CD4-positive, alpha-beta T cell (primary cell): ENCODE results near the gene RBM42. TPM values are rescaled to one million over a fixed set of nuclear protein-coding genes. Genes with fewer than 3 reads are reported as not detected.

Experiments
- ATAC-seq: fragments of 200-7000 bp; cut with Tn5 transposase; one replicate; pipeline ENCODE4 v1.10.0; 2022; ENCODE audit warnings: mild to moderate bottlenecking; ENCODE audit not compliant: poor library complexity
- CTCF ChIA-PET: fragments of 350-600 bp; sonication (Branson Sonifier 250); formaldehyde crosslinking; loops from one replicate; lab custom pipeline; 2021; ENCODE audit warnings: antibody characterized with exemption, inconsistent platforms; lab: Charles Lee
- POLR2A ChIA-PET: fragments of 350-600 bp; sonication (Branson Sonifier 250); formaldehyde crosslinking; loops from one replicate; lab custom pipeline; 2021; ENCODE audit warnings: antibody characterized with exemption, inconsistent platforms; lab: Charles Lee
- DNase-seq, 14 experiments: peaks; one replicate each; pipeline ENCODE4 v3.0.0-alpha.2; 2013 to 2020; ENCODE audit warnings: mixed read lengths in 2 of 14
- H3K27ac ChIP-seq, 2 donors: one replicate each; pipeline versions ENCODE4 v1.5.1 to v1.7.0; 2013; ENCODE audit warnings: low read length in 2 of 2, low read depth in 1 of 2, mild to moderate bottlenecking in 1 of 2
- H3K27me3 ChIP-seq, 2 experiments: 1 replicate in 1 of 2; 2 replicates in 1 of 2; pipeline versions ENCODE4 v1.6.1 to v1.7.0; 2013; ENCODE audit warnings: low read length in 2 of 2, control low read depth in 1 of 2, mild to moderate bottlenecking in 1 of 2, moderate library complexity in 1 of 2; ENCODE audit not compliant: insufficient read depth in 2 of 2, control insufficient read depth in 1 of 2
- H3K36me3 ChIP-seq: one replicate; pipeline ENCODE4 v1.6.1; 2013; ENCODE audit warnings: low read length, control low read depth; ENCODE audit not compliant: insufficient read depth
- H3K4me1 ChIP-seq: one replicate; pipeline ENCODE4 v1.6.1; 2013; ENCODE audit warnings: low read length, control low read depth; ENCODE audit not compliant: insufficient read depth
- H3K4me3 ChIP-seq: one replicate; pipeline ENCODE4 v1.5.1; 2013; ENCODE audit warnings: mild to moderate bottlenecking, low read length, moderate library complexity
- H3K9me3 ChIP-seq, 2 experiments: 1 replicate in 1 of 2; 2 replicates in 1 of 2; pipeline versions ENCODE4 v1.6.1 to v1.7.0; 2013; ENCODE audit warnings: low read length in 2 of 2, mild to moderate bottlenecking in 2 of 2, control low read depth in 1 of 2, moderate library complexity in 1 of 2; ENCODE audit not compliant: control insufficient read depth in 1 of 2, insufficient read depth in 1 of 2
- H3K27ac Mint-ChIP-seq: one replicate; pipeline ENCODE4 v1.8.0; 2020; ENCODE audit warnings: mixed read lengths
- H3K27me3 Mint-ChIP-seq: one replicate; pipeline ENCODE4 v1.8.0; 2021; ENCODE audit warnings: mixed read lengths
- H3K36me3 Mint-ChIP-seq: one replicate; pipeline ENCODE4 v1.8.0; 2021; ENCODE audit warnings: low read depth, mixed read lengths
- H3K4me1 Mint-ChIP-seq: one replicate; pipeline ENCODE4 v1.8.0; 2021; ENCODE audit warnings: low read depth, mixed read lengths
- H3K4me3 Mint-ChIP-seq: one replicate; pipeline ENCODE4 v1.8.0; 2020; ENCODE audit warnings: mild to moderate bottlenecking, mixed read lengths
- H3K9me3 Mint-ChIP-seq: one replicate; pipeline ENCODE4 v1.8.0; 2020; ENCODE audit warnings: mixed read lengths
- intact Hi-C, 2 experiments: fragments of 100-400 bp; cut with DNase I in 1 of 2; cut with micrococcal nuclease in 1 of 2; formaldehyde crosslinking; loops; one replicate each; pipeline versions ENCODE4 v1.15.1 to v1.9.0; 2023 to 2025; cut with DNase I, micrococcal nuclease
- total RNA-seq, 174 experiments: library from RNA in 2 of 174; stranded (reverse) in 2 of 174; gene quantifications; one replicate each; pipeline ENCODE4 v1.2.3 and lab custom pipeline; 2021 to 2026
- TF ChIP-seq, protein P1 (sequence below): fragments of 200-600 bp; IDR thresholded peaks from one replicate; pipeline ENCODE4 v1.8.0; 2022; ENCODE audit warnings: antibody characterized with exemption, mild to moderate bottlenecking

Gene RBM42
- total RNA-seq, 2 experiments from 2014 or later: 45.7 to 48.8 TPM

DNA sequence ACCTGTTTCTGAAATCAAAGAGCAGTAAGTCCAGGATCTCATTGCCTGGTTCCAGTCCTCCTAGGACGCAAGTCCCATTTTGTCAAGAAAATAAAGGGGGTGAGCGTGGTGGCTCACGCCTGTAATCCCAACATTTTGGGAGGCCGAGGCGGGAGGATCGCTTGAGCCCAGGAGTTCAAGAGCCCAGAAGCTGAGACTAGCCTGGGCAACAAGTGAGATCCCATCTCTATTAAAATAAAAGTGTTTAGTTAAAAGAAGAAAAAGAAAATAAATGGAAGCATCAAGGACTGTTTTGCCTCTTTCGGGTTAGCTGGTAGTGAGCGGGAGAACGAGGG, 16.6 kb upstream of the RBM42 start:
- no peaks in the 10 kb centered on the region for H3K27me3 ChIP-seq
- DNase-seq (no peak), ATAC-seq (no peak)
- Mint-ChIP-seq H3K9me3 (peaks cover 3% of the 10 kb centered on the region), H3K27ac (peak overlapping the region; percentile 94), H3K27me3 (no peaks in the 10 kb centered on the region), H3K36me3 (peaks cover 16% of the 10 kb centered on the region), H3K4me3 (peak overlapping the region; percentile 94), H3K4me1 (peaks cover 36% of the 10 kb centered on the region)
- TF ChIP-seq, protein P1, sequence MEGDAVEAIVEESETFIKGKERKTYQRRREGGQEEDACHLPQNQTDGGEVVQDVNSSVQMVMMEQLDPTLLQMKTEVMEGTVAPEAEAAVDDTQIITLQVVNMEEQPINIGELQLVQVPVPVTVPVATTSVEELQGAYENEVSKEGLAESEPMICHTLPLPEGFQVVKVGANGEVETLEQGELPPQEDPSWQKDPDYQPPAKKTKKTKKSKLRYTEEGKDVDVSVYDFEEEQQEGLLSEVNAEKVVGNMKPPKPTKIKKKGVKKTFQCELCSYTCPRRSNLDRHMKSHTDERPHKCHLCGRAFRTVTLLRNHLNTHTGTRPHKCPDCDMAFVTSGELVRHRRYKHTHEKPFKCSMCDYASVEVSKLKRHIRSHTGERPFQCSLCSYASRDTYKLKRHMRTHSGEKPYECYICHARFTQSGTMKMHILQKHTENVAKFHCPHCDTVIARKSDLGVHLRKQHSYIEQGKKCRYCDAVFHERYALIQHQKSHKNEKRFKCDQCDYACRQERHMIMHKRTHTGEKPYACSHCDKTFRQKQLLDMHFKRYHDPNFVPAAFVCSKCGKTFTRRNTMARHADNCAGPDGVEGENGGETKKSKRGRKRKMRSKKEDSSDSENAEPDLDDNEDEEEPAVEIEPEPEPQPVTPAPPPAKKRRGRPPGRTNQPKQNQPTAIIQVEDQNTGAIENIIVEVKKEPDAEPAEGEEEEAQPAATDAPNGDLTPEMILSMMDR: no peak
- CTCF ChIA-PET: no interaction called here
- H3K4me3 ChIP-seq: peak overlapping the region; percentile 92
- POLR2A ChIA-PET: interaction anchor here (0.6 to 2.3 kb wide), 6 partner anchors 9 to 802 kb away, joined by 3 to 21 read pairs (median 4); partner anchors contain the start of gene COX6B1
- peaks cover 38% of the 10 kb centered on the region for H3K4me1 ChIP-seq
- H3K9me3 ChIP-seq: peaks cover 0 to 4% of the 10 kb centered on the region in 2 experiments
- peaks cover 12% of the 10 kb centered on the region for H3K36me3 ChIP-seq
- intact Hi-C loops: loop anchor here (1.0 to 2.0 kb wide), 4 partner anchors 16 to 36 kb away; partner anchors contain the start of genes COX6B1 (in 1 of the 2) and RBM42 (in 1 of the 2)
- no peak overlapping the region for H3K27ac ChIP-seq

DNA sequence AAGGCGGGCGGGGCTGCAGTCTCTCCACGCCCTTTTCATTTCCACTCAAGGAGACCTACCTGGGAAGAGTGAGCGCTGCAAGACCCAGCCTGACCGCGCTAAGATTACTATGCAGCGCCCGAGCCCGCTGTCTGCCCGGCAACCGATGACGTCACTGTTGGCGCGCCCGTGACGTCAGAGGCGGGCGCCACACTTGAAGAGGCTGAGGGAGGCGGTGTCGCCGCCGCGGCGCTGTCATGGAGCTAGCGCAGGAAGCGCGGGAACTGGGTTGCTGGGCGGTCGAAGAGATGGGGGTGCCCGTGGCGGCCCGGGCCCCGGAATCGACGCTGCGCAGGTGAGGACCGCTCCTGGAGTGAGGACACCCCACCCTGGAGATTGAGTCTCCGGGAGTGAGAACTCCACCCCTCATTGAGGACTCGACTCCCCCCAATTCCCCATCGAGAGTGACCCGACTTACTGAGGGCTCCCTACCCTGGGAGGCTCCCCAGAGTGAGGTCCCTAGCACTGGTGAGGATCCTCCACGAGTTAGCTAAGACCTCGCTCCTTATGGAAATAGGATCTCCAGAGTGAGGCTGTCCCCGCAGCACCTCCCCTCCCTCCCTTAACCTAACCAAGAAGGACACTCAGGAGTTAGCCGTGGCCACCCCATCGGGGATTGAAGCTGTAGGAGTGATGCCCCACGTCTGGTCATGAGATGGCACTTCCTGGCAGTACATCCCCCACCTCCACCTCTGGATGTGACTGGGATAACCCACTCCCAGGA, 16.1 kb upstream of the RBM42 start, which contains the start of gene HAUS5:
TSS of gene HAUS5 (plus strand) at position 177 of the 763 bp plus-strand sequence. CDS start at position 237, 60 bp downstream.
- peaks cover 17% of the 10 kb centered on the region for H3K36me3 ChIP-seq
- Mint-ChIP-seq H3K27ac (peak within 1 kb of the TSS; percentile 94), H3K4me3 (peak within 1 kb of the TSS; percentile 94), H3K9me3 (no peaks in the 10 kb centered on the region), H3K36me3 (peaks cover 16% of the 10 kb centered on the region), H3K27me3 (no peaks in the 10 kb centered on the region), H3K4me1 (peaks cover 36% of the 10 kb centered on the region)
- peak within 1 kb of the TSS; percentile 70 to 72 for H3K27ac ChIP-seq
- H3K4me1 ChIP-seq: peaks cover 38% of the 10 kb centered on the region
- TF ChIP-seq, protein P1: no peak
- H3K27me3 ChIP-seq: no peaks in the 10 kb centered on the region
- no peaks in the 10 kb centered on the region for H3K9me3 ChIP-seq
- CTCF ChIA-PET: interaction anchor here (1.1 kb wide), 1 partner anchor 102 kb away, joined by 3 read pairs; no protein-coding TSS in a partner anchor
- DNase-seq (peak; percentile 89 to 98 (median 95)), ATAC-seq (peak; percentile 91)
- intact Hi-C loops: loop anchor here (1.0 to 2.0 kb wide), 5 partner anchors 16 to 67 kb away; partner anchors contain the start of genes COX6B1 (in 1 of the 2), RBM42 (in 1 of the 2) and TMEM147 (in 1 of the 2)
- peak within 1 kb of the TSS; percentile 92 for H3K4me3 ChIP-seq
- POLR2A ChIA-PET: interaction anchor here (0.6 to 2.3 kb wide), 7 partner anchors 9 to 802 kb away, joined by 3 to 21 read pairs (median 4); partner anchors contain the start of gene COX6B1

DNA sequence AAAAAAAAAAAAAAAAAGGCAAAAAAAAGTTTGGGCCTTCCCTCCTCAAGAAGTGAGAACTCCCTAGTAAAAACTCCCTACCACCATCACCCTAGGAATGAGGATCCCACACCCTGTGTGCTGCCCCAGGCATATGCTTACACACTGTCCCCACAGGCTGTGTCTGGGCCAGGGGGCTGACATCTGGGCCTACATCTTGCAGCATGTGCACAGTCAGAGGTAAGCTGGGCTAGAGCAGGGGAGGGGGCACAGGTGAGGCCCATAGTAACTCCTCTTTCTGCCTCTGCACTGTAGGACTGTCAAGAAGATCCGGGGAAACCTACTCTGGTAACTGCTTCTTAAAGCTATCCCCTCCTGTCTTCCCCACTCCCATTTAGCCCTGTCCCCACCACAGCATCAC, 15.3 kb upstream of the RBM42 start:
- no peak for DNase-seq
- H3K27me3 Mint-ChIP-seq: no peaks in the 10 kb centered on the region
- intact Hi-C loops: loop anchor here in 1 of 2 experiments (1.0 to 2.0 kb wide), 3 partner anchors 15 to 68 kb away; partner anchors contain the start of genes RBM42 and TMEM147
- Histone ChIP-seq H3K4me3 (no peak overlapping the region), H3K27me3 (no peaks in the 10 kb centered on the region), H3K9me3 (no peaks in the 10 kb centered on the region), H3K27ac (no peak overlapping the region), H3K4me1 (peaks cover 38% of the 10 kb centered on the region), H3K36me3 (peaks cover 21% of the 10 kb centered on the region)
- peak overlapping the region; percentile 94 for H3K4me3 Mint-ChIP-seq
- POLR2A ChIA-PET: interaction anchor here (1.0 to 2.3 kb wide), 3 partner anchors 16 to 35 kb away, joined by 3 to 21 read pairs (median 15); partner anchors contain the start of gene COX6B1
- H3K4me1 Mint-ChIP-seq: peaks cover 32% of the 10 kb centered on the region
- CTCF ChIA-PET: interaction anchor here (0.6 to 1.1 kb wide), 2 partner anchors 22 to 103 kb away, joined by 3 read pairs; no protein-coding TSS in a partner anchor
- H3K27ac Mint-ChIP-seq: peak overlapping the region; percentile 94
- H3K36me3 Mint-ChIP-seq: peaks cover 16% of the 10 kb centered on the region
- TF ChIP-seq, protein P1: no peak
- ATAC-seq: no peak
- H3K9me3 Mint-ChIP-seq: no peaks in the 10 kb centered on the region
